Measurements from ENCODE around the gene DNAH3. TPM values are rescaled to one million over a fixed set of nuclear protein-coding genes. Genes with fewer than 3 reads are reported as not detected.
"Not testable (repeated sequence)": the region's sequence is repeated elsewhere in the genome, so short reads cannot be mapped to it uniquely, and the experiment has no call there.

Gene DNAH3
- total RNA-seq, 1 donor from 2014 or later, result not detected

GRCh38 chr16:21183995-21184394, 33.3 kb upstream of the DNAH3 start:
- peaks cover 5% of the 10 kb centered on the region for H3K4me1 Mint-ChIP-seq (ENCODE audit: low read depth)
- intact Hi-C loops (cut with micrococcal nuclease), result no loop called here

GRCh38 chr16:21179983-21180365, 29.3 kb upstream of the DNAH3 start:
- H3K4me3 Mint-ChIP-seq, result no peak overlapping the region
- DNase-seq (ENCODE audit: low spot score), result no peak
- no peaks in the 10 kb centered on the region for H3K4me1 Mint-ChIP-seq (ENCODE audit: low read depth)
- H3K27ac Mint-ChIP-seq, result no peak overlapping the region
- no peaks in the 10 kb centered on the region for H3K27me3 Mint-ChIP-seq (ENCODE audit: insufficient read depth)
- intact Hi-C loops (cut with micrococcal nuclease), result no loop called here
- peaks cover 15% of the 10 kb centered on the region for H3K9me3 Mint-ChIP-seq
- peaks cover 29% of the 10 kb centered on the region for H3K36me3 Mint-ChIP-seq (ENCODE audit: low read depth)

More at GRCh38 chr16:21183995-21184394, 33.3 kb upstream of the DNAH3 start:
- peaks cover 15% of the 10 kb centered on the region for H3K36me3 Mint-ChIP-seq (ENCODE audit: low read depth)
- H3K27me3 Mint-ChIP-seq (ENCODE audit: insufficient read depth), result peaks cover 3% of the 10 kb centered on the region
- peaks cover 16% of the 10 kb centered on the region for H3K9me3 Mint-ChIP-seq
- no peak for DNase-seq (ENCODE audit: low spot score)
- no peak overlapping the region for H3K4me3 Mint-ChIP-seq
- H3K27ac Mint-ChIP-seq, result no peak overlapping the region

GRCh38 chr16:21179126-21179982, 28.7 kb upstream of the DNAH3 start:
- Mint-ChIP-seq H3K4me1 (ENCODE audit: low read depth) (no peaks in the 10 kb centered on the region), H3K27ac (no peak overlapping the region), H3K27me3 (ENCODE audit: insufficient read depth) (no peaks in the 10 kb centered on the region), H3K36me3 (ENCODE audit: low read depth) (peaks cover 26% of the 10 kb centered on the region), H3K9me3 (peaks cover 9% of the 10 kb centered on the region), H3K4me3 (no peak overlapping the region)
- intact Hi-C loops (cut with micrococcal nuclease), result no loop called here
- no peak for DNase-seq (ENCODE audit: low spot score)

- Mint-ChIP-seq H3K9me3 (no peaks in the 10 kb centered on the region), H3K27me3 (ENCODE audit: insufficient read depth) (no peaks in the 10 kb centered on the region), H3K36me3 (ENCODE audit: low read depth) (peaks cover 21% of the 10 kb centered on the region), H3K4me3 (no peak overlapping the region), H3K4me1 (ENCODE audit: low read depth) (no peaks in the 10 kb centered on the region), H3K27ac (no peak overlapping the region)
- DNase-seq (ENCODE audit: low spot score), result no peak
- intact Hi-C loops (cut with micrococcal nuclease), result no loop called here
Observed at GRCh38 chr16:21175397-21175796, 24.8 kb upstream of the DNAH3 start.

GRCh38 chr16:21172650-21173049, 22.0 kb upstream of the DNAH3 start:
- peaks cover 13% of the 10 kb centered on the region for H3K36me3 Mint-ChIP-seq (ENCODE audit: low read depth)
- intact Hi-C loops (cut with micrococcal nuclease), result no loop called here
- H3K4me1 Mint-ChIP-seq (ENCODE audit: low read depth), result no peaks in the 10 kb centered on the region
- H3K27me3 Mint-ChIP-seq (ENCODE audit: insufficient read depth), result no peaks in the 10 kb centered on the region
- H3K9me3 Mint-ChIP-seq, result no peaks in the 10 kb centered on the region
- no peak overlapping the region for H3K4me3 Mint-ChIP-seq
- no peak for DNase-seq (ENCODE audit: low spot score)
- no peak overlapping the region for H3K27ac Mint-ChIP-seq

- H3K36me3 Mint-ChIP-seq (ENCODE audit: low read depth); DNase-seq (ENCODE audit: low spot score); H3K4me1 Mint-ChIP-seq (ENCODE audit: low read depth); H3K4me3 Mint-ChIP-seq; H3K27me3 Mint-ChIP-seq (ENCODE audit: insufficient read depth); H3K27ac Mint-ChIP-seq; intact Hi-C loops (cut with micrococcal nuclease); H3K9me3 Mint-ChIP-seq: not testable (repeated sequence)
Observed at GRCh38 chr16:21170116-21170515, 19.5 kb upstream of the DNAH3 start.

- Mint-ChIP-seq H3K4me1 (ENCODE audit: low read depth) (no peaks in the 10 kb centered on the region), H3K4me3 (no peak overlapping the region), H3K27ac (no peak overlapping the region), H3K9me3 (no peaks in the 10 kb centered on the region), H3K36me3 (ENCODE audit: low read depth) (peaks cover 9% of the 10 kb centered on the region), H3K27me3 (ENCODE audit: insufficient read depth) (no peaks in the 10 kb centered on the region)
- intact Hi-C loops (cut with micrococcal nuclease), result no loop called here
- no peak for DNase-seq (ENCODE audit: low spot score)
Observed at GRCh38 chr16:21169249-21169981, 18.8 kb upstream of the DNAH3 start.

- H3K27ac Mint-ChIP-seq, result no peak overlapping the region
- no peaks in the 10 kb centered on the region for H3K27me3 Mint-ChIP-seq (ENCODE audit: insufficient read depth)
- intact Hi-C loops (cut with micrococcal nuclease), result no loop called here
- no peak for DNase-seq (ENCODE audit: low spot score)
- no peaks in the 10 kb centered on the region for H3K4me1 Mint-ChIP-seq (ENCODE audit: low read depth)
- peaks cover 9% of the 10 kb centered on the region for H3K36me3 Mint-ChIP-seq (ENCODE audit: low read depth)
- no peaks in the 10 kb centered on the region for H3K9me3 Mint-ChIP-seq
- no peak overlapping the region for H3K4me3 Mint-ChIP-seq
Observed at GRCh38 chr16:21167929-21168602, 17.4 kb upstream of the DNAH3 start.

GRCh38 chr16:21167360-21167759, 16.7 kb upstream of the DNAH3 start:
- H3K4me1 Mint-ChIP-seq (ENCODE audit: low read depth), result no peaks in the 10 kb centered on the region
- H3K27ac Mint-ChIP-seq, result no peak overlapping the region
- DNase-seq (ENCODE audit: low spot score), result no peak
- H3K36me3 Mint-ChIP-seq (ENCODE audit: low read depth), result peaks cover 6% of the 10 kb centered on the region
- intact Hi-C loops (cut with micrococcal nuclease), result no loop called here
- H3K9me3 Mint-ChIP-seq, result no peaks in the 10 kb centered on the region
- H3K4me3 Mint-ChIP-seq, result no peak overlapping the region
- no peaks in the 10 kb centered on the region for H3K27me3 Mint-ChIP-seq (ENCODE audit: insufficient read depth)

- Mint-ChIP-seq H3K27ac (no peak overlapping the region), H3K4me3 (no peak overlapping the region), H3K36me3 (ENCODE audit: low read depth) (peaks cover 9% of the 10 kb centered on the region), H3K27me3 (ENCODE audit: insufficient read depth) (no peaks in the 10 kb centered on the region), H3K4me1 (ENCODE audit: low read depth) (no peaks in the 10 kb centered on the region), H3K9me3 (no peaks in the 10 kb centered on the region)
- no peak for DNase-seq (ENCODE audit: low spot score)
- intact Hi-C loops (cut with micrococcal nuclease), result no loop called here
Observed at GRCh38 chr16:21166561-21166961, 15.9 kb upstream of the DNAH3 start.

GRCh38 chr16:21164521-21165168, 14.0 kb upstream of the DNAH3 start:
- Mint-ChIP-seq H3K4me3 (no peak overlapping the region), H3K36me3 (ENCODE audit: low read depth) (peaks cover 10% of the 10 kb centered on the region), H3K9me3 (no peaks in the 10 kb centered on the region), H3K27ac (no peak overlapping the region), H3K4me1 (ENCODE audit: low read depth) (no peaks in the 10 kb centered on the region), H3K27me3 (ENCODE audit: insufficient read depth) (no peaks in the 10 kb centered on the region)
- DNase-seq (ENCODE audit: low spot score), result no peak
- intact Hi-C loops (cut with micrococcal nuclease), result no loop called here

- H3K27me3 Mint-ChIP-seq (ENCODE audit: insufficient read depth), result no peaks in the 10 kb centered on the region
- peaks cover 8% of the 10 kb centered on the region for H3K4me1 Mint-ChIP-seq (ENCODE audit: low read depth)
- H3K36me3 Mint-ChIP-seq (ENCODE audit: low read depth), result peaks cover 10% of the 10 kb centered on the region
- no peak overlapping the region for H3K4me3 Mint-ChIP-seq
- DNase-seq (ENCODE audit: low spot score), result no peak
- H3K27ac Mint-ChIP-seq, result no peak overlapping the region
- intact Hi-C loops (cut with micrococcal nuclease), result no loop called here
- no peaks in the 10 kb centered on the region for H3K9me3 Mint-ChIP-seq
Observed at GRCh38 chr16:21163576-21163975, 12.9 kb upstream of the DNAH3 start.
